GM12878 (cell line): ENCODE results near the gene ACOT7. TPM values are rescaled to one million over a fixed set of nuclear protein-coding genes. Genes with fewer than 3 reads are reported as not detected.
A peak's percentile ranks its signal among the peaks of the same experiment; 100 is the strongest.

Source experiments
- ATAC-seq: fragments of 200-7000 bp; cut with Tn5 transposase; 3 replicates; pipeline ENCODE4 v1.9.1; 2020; ENCODE audit warnings: mild to moderate bottlenecking, moderate library complexity
- BruUV-seq: library from RNA; stranded (reverse); fragments of 400-500 nt; replicated peaks from 2 replicates; lab custom pipeline; 2021; lab: Mats Ljungman, UMichigan
- CTCF ChIA-PET: fragments of 300-600 bp; sonication (Branson Sonifier 250); formaldehyde crosslinking; extraction: SDS; loops from one replicate; lab custom pipeline; 2021; ENCODE audit warnings: inconsistent platforms; lab: Yijun Ruan, JAX
- POLR2A ChIA-PET: fragments of 350-600 bp; formaldehyde crosslinking; extraction: SDS; loops from one replicate; lab custom pipeline; 2021; ENCODE audit warnings: inconsistent platforms; lab: Charles Lee
- RAD21 ChIA-PET: fragments of 300-600 bp; sonication (Branson Sonifier 250); formaldehyde crosslinking; loops from one replicate; lab custom pipeline; 2023; ENCODE audit warnings: antibody characterized with exemption; ENCODE audit not compliant: unreplicated experiment; lab: Charles Lee
- SMC1A ChIA-PET: fragments of 300-600 bp; sonication (Branson Sonifier 250); formaldehyde crosslinking; loops from one replicate; lab custom pipeline; 2023; ENCODE audit not compliant: unreplicated experiment, uncharacterized antibody; lab: Charles Lee
- DNase-seq: peaks from one replicate; pipeline ENCODE4 v3.0.0-alpha.2; 2011; ENCODE audit warnings: low read depth, low spot score
- FAIRE-seq: peaks from 3 replicates; lab custom pipeline; 2011; peaks lifted over from hg19 to GRCh38; lab: Jason Lieb, UNC
- H2AFZ ChIP-seq: 2 replicates; pipeline ENCODE4 v1.6.0; 2011; ENCODE audit warnings: low read depth, low read length, control low read depth; ENCODE audit not compliant: control insufficient read depth
- H3K27ac ChIP-seq: 2 replicates; pipeline ENCODE4 v1.5.1; 2011; ENCODE audit warnings: control low read depth; ENCODE audit not compliant: control insufficient read depth, insufficient read depth
- H3K27me3 ChIP-seq, 2 experiments: replicated peaks in 1 of 2; 2 replicates each; pipeline versions ENCODE4 v1.6.0 to v1.6.1; 2011; ENCODE audit warnings: low read length in 1 of 2; ENCODE audit not compliant: control insufficient read depth in 2 of 2, insufficient read depth in 2 of 2
- H3K36me3 ChIP-seq, 2 experiments: 2 replicates each; pipeline ENCODE4 v1.5.1; 2011; ENCODE audit warnings: low read length in 1 of 2; ENCODE audit not compliant: control insufficient read depth in 2 of 2, insufficient read depth in 2 of 2
- H3K4me1 ChIP-seq: 2 replicates; pipeline ENCODE4 v1.6.1; 2011; ENCODE audit warnings: mild to moderate bottlenecking, low read length, moderate library complexity, mixed read lengths; ENCODE audit not compliant: control insufficient read depth, insufficient read depth
- H3K4me2 ChIP-seq: 2 replicates; pipeline ENCODE4 v1.6.0; 2011; ENCODE audit warnings: control low read depth; ENCODE audit not compliant: control insufficient read depth, insufficient read depth
- H3K4me3 ChIP-seq: fragments of 200-600 bp; sonication (generic); 2 replicates; pipeline ENCODE4 v1.5.1; 2016
- H3K79me2 ChIP-seq: 2 replicates; pipeline ENCODE4 v1.6.0; 2011; ENCODE audit warnings: low read length; ENCODE audit not compliant: control insufficient read depth, insufficient read depth
- H3K9ac ChIP-seq: 2 replicates; pipeline ENCODE4 v1.8.0; 2011; ENCODE audit warnings: low read length, control low read depth, mixed read lengths; ENCODE audit not compliant: control insufficient read depth, insufficient read depth
- H3K9me3 ChIP-seq: replicated peaks from 3 replicates; pipeline ENCODE4 v1.5.1; 2011; ENCODE audit warnings: mild to moderate bottlenecking, low read length; ENCODE audit not compliant: control insufficient read depth, insufficient read depth
- H4K20me1 ChIP-seq: 2 replicates; pipeline ENCODE4 v1.6.0; 2011; ENCODE audit not compliant: control insufficient read depth, insufficient read depth
- CEBPB ChIP-seq, 2 experiments: fragments of 150-350 bp in 1 of 2; IDR thresholded peaks; 2 replicates each; pipeline ENCODE4 v1.6.1; 2012 to 2014; ENCODE audit warnings: low read depth in 2 of 2, low read length in 2 of 2, borderline replicate concordance in 1 of 2, inconsistent platforms in 1 of 2
- CREB1 ChIP-seq: IDR thresholded peaks from 2 replicates; pipeline ENCODE4 v1.6.1; 2012; ENCODE audit warnings: low read depth, mild to moderate bottlenecking, inconsistent platforms
- EGR1 ChIP-seq, 2 experiments: IDR thresholded peaks; 1 replicate in 1 of 2; 2 replicates in 1 of 2; pipeline ENCODE4 v1.6.1; 2011 to 2012; ENCODE audit warnings: low read depth in 2 of 2, low read length in 2 of 2, borderline replicate concordance in 1 of 2, mild to moderate bottlenecking in 1 of 2, moderate library complexity in 1 of 2
- MXI1 ChIP-seq: fragments of 150-350 bp; IDR thresholded peaks from 2 replicates; pipeline ENCODE4 v1.6.1; 2011; ENCODE audit warnings: low read depth, mild to moderate bottlenecking, inconsistent platforms, low read length, improper control_type of control experiment
- NBN ChIP-seq: fragments of 450-650 bp; IDR thresholded peaks from 2 replicates; pipeline ENCODE4 v1.6.1; 2016
- POLR2AphosphoS2 ChIP-seq: IDR thresholded peaks from 2 replicates; pipeline ENCODE4 v1.6.1; 2011; ENCODE audit warnings: low read depth, mild to moderate bottlenecking, low read length, improper control_type of control experiment, moderate library complexity
- SIX5 ChIP-seq: IDR thresholded peaks from 2 replicates; pipeline ENCODE4 v1.6.1; 2011; ENCODE audit warnings: mild to moderate bottlenecking, low read depth, low read length, moderate library complexity; ENCODE audit not compliant: severe bottlenecking
- SP1 ChIP-seq: IDR thresholded peaks from one replicate; pipeline ENCODE4 v1.6.1; 2011; ENCODE audit warnings: low read depth, low read length
- TCF12 ChIP-seq: IDR thresholded peaks from 2 replicates; pipeline ENCODE4 v1.6.1; 2011; ENCODE audit warnings: low read depth, mild to moderate bottlenecking, low read length
- WGBS: methylation state at CpG from one replicate; pipeline ENCODE4 v1.1.6; 2016; ENCODE audit warnings: low lambda C conversion rate; ENCODE audit not compliant: insufficient replicate concordance, insufficient coverage; ENCODE audit errors: missing lambda C conversion rate; 5-methylcytosine and 5-hydroxymethylcytosine counted together
- in situ Hi-C: fragments of 300-500 bp; cut with MboI; formaldehyde crosslinking; loops from 9 replicates; pipeline ENCODE4 v1.14.3; 2018; ENCODE audit warnings: mixed read lengths
- intact Hi-C: fragments of 100-400 bp; cut with micrococcal nuclease; formaldehyde crosslinking; loops from one replicate; pipeline ENCODE4 v1.14.2; 2022; ENCODE audit not compliant: unreplicated experiment
- polyA plus RNA-seq, 11 experiments: library from polyadenylated mRNA; depleted of rRNA in 4 of 11; unstranded in 6 of 11; stranded (reverse) in 5 of 11; fragments of >200 nt; fragmentation: Nextera tagmentation in 4 of 11; fragmentation: Illumina TruSeq in 1 of 11; extraction: Ambion mirVana in 4 of 11; extraction: Trizol in 1 of 11; gene quantifications; 1 replicate in 1 of 11; 2 replicates in 10 of 11; pipeline versions ENCODE4 v1.2.1 to v1.2.3, GENCODE V29; 2011 to 2016; ENCODE audit warnings: inconsistent platforms in 2 of 11, missing spikeins in 2 of 11, low read depth in 1 of 11
- total RNA-seq, 4 experiments: library from RNA; depleted of rRNA in 3 of 4; stranded (reverse); fragments of >200 nt in 3 of 4; fragmentation: Illumina TruSeq in 1 of 4; extraction: Trizol in 1 of 4; gene quantifications; 2 replicates each; pipeline versions ENCODE4 v1.2.1 to v1.2.3, GENCODE V29; 2013 to 2021
- TF ChIP-seq, protein P1 (sequence below): IDR thresholded peaks from 2 replicates; pipeline ENCODE4 v1.6.1; 2012; ENCODE audit warnings: low read depth, low read length, improper control_type of control experiment
- TF ChIP-seq, protein P2 (sequence below): fragments of 450-650 bp; IDR thresholded peaks from 2 replicates; pipeline ENCODE4 v1.6.1; 2014; ENCODE audit warnings: mild to moderate bottlenecking

The ACOT7 gene
- total and polyA plus RNA-seq, 10 of the 15 experiments (the other 5 are each of a cell fraction or from before 2014, with no cell fraction given): 8.9 to 206 (median 61.2) TPM

- TF ChIP-seq CEBPB (IDR thresholded peaks at IDR 0.05; ENCODE audit: borderline replicate concordance in 1 of 2, low read depth in 2 of 2, low read length in 2 of 2): no peak
- no peak for TF ChIP-seq MXI1
- TF ChIP-seq, protein P1, sequence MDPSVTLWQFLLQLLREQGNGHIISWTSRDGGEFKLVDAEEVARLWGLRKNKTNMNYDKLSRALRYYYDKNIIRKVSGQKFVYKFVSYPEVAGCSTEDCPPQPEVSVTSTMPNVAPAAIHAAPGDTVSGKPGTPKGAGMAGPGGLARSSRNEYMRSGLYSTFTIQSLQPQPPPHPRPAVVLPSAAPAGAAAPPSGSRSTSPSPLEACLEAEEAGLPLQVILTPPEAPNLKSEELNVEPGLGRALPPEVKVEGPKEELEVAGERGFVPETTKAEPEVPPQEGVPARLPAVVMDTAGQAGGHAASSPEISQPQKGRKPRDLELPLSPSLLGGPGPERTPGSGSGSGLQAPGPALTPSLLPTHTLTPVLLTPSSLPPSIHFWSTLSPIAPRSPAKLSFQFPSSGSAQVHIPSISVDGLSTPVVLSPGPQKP: no peak
- TF ChIP-seq SP1: no peak
Observed at GRCh38 chr1:6367381-6368012, 26.1 kb downstream of the ACOT7 start (continued).

DNA sequence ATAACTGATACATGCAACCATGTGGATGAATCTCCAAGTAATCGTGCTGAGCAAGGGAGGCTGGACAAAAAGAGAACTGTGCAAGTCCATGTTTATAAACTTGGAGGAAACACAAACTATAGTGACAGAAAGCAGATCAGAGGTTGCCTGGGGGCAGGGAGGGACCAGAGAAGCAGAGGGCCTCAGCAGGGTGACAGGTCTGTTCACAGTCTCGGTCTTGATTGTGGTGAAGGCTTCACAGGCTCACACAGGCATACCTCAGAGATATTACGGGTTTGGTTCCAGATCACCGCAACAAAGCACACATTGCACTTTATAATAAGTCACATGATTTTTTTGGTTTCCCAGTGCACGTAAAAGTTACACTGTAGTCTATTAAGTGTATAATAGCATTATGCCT is 28.5 kb downstream of the ACOT7 start:
- peaks cover 7% of the 10 kb centered on the region for H3K4me1 ChIP-seq
- H3K4me3 ChIP-seq: no peak overlapping the region
- no peak overlapping the region for H3K27ac ChIP-seq
- DNase-seq: no peak
- no peaks in the 10 kb centered on the region for H3K27me3 ChIP-seq
- H3K36me3 ChIP-seq: peaks cover 0 to 5% of the 10 kb centered on the region in 2 experiments; a peak in 1 of 4 replicates
- H3K4me2 ChIP-seq: no peak overlapping the region
- H3K79me2 ChIP-seq: peaks cover 8% of the 10 kb centered on the region
- no peaks in the 10 kb centered on the region for H4K20me1 ChIP-seq
- BruUV-seq: no TSS peak
- peaks cover 5% of the 10 kb centered on the region; the same call in 1 of the 3 replicates for H3K9me3 ChIP-seq
- SMC1A ChIA-PET: no interaction called here
- TF ChIP-seq, protein P2, sequence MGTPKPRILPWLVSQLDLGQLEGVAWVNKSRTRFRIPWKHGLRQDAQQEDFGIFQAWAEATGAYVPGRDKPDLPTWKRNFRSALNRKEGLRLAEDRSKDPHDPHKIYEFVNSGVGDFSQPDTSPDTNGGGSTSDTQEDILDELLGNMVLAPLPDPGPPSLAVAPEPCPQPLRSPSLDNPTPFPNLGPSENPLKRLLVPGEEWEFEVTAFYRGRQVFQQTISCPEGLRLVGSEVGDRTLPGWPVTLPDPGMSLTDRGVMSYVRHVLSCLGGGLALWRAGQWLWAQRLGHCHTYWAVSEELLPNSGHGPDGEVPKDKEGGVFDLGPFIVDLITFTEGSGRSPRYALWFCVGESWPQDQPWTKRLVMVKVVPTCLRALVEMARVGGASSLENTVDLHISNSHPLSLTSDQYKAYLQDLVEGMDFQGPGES: no peak
- TF ChIP-seq TCF12: no peak
- no peak for TF ChIP-seq EGR1 (IDR thresholded peaks at IDR 0.05; ENCODE audit: borderline replicate concordance in 1 of 2, low read depth in 2 of 2, low read length in 2 of 2)
- no peak for TF ChIP-seq SIX5
- no peak for TF ChIP-seq CREB1
- TF ChIP-seq NBN: no peak
- no peak for TF ChIP-seq POLR2AphosphoS2
- CTCF ChIA-PET: interaction anchor here (15.2 kb wide), 1 partner anchor 34 kb away, joined by 276 read pairs; the partner anchor contains the start of gene ACOT7
- no peak overlapping the region for H3K9ac ChIP-seq
- peak; percentile 65 for ATAC-seq
- in situ Hi-C loops (no loop called here), intact Hi-C loops (no loop called here)
- 64% methylated on average over 5 of the region's 5 CpGs for WGBS
- POLR2A ChIA-PET: interaction anchor here (0.7 kb wide), 1 partner anchor 30 kb away, joined by 6 read pairs; no protein-coding TSS in a partner anchor
- FAIRE-seq: no peak
- RAD21 ChIA-PET: no interaction called here
- H2AFZ ChIP-seq: no peak overlapping the region
